HG03039 (cell line): ENCODE data around the gene FZR1.
"Not testable (repeated sequence)": the region's sequence is repeated elsewhere in the genome, so short reads cannot be mapped to it uniquely, and the experiment has no call there.

ENCODE experiments used
- ATAC-seq: cut with Tn5 transposase; IDR thresholded peaks from one replicate; pipeline ENCODE4 v1.9.1; 2021; ENCODE audit warnings: mild to moderate bottlenecking, moderate library complexity; ENCODE audit not compliant: unreplicated experiment

Gene FZR1

DNA sequence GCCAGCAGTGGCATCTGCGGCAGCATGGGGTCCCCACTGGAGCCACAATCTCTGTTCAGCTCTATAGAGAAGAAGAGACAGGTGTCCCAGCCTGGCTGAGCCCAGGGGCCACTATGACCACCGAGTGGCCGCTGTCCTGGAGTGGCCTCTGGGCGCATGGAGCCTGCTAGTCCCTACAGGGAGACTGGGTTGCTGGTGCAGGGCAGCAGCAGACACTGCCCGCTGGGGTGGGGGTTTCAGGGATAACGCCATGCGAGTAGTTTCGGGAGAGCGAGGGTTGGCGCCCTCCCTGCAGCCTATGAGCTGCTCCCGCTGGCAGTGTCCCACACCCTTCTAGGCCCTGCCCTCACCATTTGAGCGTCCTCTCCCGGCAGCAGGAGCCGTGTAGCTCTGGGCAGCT lies 22.0 kb downstream of the FZR1 start:
- ATAC-seq, result no peak

DNA sequence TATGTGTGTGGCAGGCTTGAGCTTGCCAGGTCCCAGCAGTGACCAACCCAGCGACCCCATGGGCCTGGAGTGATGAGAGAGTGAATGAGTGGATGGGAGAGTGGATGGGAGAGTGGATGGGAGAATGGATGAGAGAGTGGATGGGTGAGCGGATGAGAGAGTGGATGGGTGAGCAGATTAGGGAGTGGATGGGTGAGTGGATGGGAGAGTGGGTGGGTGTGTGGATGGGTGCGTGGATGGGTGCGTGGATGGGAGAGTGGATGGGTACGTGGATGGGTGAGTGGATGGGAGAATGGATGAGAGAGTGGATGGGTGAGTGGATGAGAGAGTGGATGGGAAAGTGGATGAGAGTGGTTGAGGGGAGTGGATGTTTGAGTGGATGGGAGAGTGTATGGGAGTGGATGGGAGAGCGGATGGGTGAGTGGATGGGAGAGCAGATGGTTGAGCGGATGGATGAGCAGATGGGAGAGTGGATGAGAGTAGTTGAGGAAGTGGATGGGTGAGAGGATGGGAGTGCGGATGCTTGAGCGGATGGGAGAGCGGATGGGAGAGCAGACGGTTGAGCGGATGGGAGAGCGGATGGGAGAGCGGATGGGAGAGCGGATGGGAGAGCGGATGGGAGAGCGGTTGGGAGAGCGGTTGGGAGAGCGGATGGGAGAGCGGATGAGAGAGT lies 22.6 kb downstream of the FZR1 start:
- ATAC-seq, result no peak

DNA sequence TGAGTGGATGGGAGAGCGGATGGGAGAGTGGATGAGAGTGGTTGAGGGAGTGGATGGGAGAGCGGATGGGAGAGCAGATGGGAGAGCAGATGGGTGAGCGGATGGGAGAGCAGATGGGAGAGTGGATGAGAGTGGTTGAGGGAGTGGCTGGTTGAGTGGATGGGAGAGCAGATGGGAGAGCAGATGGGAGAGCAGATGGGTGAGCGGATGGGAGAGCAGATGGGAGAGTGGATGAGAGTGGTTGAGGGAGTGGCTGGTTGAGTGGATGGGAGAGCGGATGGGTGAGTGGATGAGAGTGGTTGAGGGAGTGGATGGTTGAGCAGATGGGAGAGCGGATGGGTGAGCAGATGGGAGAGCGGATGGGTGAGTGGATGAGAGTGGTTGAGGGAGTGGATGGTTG lies 23.2 kb downstream of the FZR1 start:
- not testable (repeated sequence) for ATAC-seq

DNA sequence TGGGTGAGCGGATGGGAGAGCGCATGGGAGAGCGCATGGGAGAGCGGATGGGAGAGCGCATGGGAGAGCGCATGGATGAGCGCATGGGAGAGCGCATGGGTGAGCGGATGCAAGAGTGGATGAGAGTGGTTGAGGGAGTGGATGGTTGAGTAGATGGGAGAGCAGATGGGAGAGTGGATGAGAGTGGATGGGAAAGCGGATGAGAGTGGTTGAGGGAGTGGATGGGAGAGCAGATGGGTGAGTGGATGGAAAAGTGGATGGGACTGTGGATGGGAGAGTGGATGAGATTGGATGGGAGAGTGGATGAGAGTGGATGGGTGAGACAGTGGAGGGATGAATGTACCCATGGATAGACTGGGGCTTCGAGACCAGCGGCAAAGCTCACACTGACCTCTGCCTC lies 24.3 kb downstream of the FZR1 start:
- ATAC-seq, result no peak

DNA sequence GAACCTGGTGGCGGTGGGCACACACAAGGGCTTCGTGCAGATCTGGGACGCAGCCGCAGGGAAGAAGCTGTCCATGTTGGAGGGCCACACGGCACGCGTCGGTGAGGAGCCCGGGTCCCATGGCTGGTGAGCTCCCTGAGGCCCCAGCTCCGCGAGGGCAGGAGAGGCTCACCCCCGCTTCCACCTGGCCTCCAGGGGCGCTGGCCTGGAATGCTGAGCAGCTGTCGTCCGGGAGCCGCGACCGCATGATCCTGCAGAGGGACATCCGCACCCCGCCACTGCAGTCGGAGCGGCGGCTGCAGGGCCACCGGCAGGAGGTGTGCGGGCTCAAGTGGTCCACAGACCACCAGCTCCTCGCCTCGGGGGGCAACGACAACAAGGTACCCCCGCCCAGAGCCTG lies 25.6 kb downstream of the FZR1 start:
- ATAC-seq, result no peak

DNA sequence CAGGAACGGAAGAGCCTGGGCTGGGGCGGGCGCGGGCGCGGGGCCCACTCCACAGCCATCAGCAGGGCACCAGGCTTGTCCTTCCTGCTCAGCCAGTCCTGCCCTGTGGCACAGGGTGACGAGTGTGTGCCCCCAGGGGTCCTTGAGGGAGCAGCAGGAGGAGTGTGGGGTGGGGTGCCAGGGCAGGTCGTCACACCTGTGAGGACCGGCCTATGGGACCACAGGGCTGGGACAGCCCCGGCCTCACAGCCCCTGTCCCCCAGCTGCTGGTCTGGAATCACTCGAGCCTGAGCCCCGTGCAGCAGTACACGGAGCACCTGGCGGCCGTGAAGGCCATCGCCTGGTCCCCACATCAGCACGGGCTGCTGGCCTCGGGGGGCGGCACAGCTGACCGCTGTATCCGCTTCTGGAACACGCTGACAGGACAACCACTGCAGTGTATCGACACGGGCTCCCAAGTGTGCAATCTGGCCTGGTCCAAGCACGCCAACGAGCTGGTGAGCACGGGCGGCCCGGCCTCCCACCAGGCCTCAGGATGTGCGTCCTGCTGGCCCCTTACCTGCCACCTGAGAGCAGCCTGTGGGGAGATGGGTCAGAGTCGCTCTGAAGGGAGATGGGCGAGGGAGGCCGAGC lies 26.2 kb downstream of the FZR1 start:
- no peak for ATAC-seq

DNA sequence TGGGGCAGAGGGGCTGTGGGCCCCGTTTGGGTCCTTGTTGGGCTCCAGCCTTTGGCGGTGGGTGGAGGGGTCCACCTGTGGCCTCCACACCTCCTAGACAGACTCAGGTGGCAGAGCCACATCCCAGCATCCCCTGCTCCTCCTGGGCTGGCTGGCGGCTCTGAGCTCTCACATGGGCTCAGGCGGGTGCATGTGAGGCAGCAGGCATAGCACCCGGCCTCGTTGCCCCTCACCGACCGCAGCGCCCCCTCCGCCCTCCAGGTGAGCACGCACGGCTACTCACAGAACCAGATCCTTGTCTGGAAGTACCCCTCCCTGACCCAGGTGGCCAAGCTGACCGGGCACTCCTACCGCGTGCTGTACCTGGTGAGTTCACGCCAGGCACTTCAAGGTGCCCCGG lies 26.9 kb downstream of the FZR1 start:
- ATAC-seq, result no peak

DNA sequence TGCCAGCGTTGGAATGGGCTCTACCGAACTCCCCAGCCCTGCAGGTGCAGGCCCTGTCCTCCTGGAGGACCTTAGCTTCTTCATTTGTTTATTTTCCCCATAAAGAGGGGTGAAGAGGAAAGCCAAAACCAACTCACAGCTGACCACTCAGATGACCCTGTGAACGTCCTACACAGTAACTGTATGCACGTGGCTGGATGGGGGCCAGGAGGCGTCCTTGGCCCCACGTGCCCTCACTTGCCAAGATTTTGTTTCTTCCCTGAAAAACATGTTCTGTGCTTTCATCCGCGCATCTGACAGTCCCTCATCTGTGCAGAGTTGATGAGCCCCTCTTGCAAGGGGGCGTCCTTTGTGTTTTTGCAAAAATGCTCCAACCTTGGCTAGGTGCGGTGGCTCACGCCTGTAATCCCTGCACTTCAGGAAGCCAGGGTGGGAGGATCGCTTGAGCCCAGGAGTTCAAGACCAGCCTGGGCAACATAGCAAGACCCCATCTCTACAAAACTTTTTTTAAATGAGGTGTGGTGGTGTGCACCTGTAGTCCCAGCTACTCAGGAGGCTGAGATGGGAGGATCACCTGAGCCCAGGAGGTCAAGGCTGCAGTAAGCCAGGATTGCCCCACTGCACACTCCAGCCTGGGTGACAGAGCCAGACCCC lies 27.6 kb downstream of the FZR1 start:
- no peak for ATAC-seq

DNA sequence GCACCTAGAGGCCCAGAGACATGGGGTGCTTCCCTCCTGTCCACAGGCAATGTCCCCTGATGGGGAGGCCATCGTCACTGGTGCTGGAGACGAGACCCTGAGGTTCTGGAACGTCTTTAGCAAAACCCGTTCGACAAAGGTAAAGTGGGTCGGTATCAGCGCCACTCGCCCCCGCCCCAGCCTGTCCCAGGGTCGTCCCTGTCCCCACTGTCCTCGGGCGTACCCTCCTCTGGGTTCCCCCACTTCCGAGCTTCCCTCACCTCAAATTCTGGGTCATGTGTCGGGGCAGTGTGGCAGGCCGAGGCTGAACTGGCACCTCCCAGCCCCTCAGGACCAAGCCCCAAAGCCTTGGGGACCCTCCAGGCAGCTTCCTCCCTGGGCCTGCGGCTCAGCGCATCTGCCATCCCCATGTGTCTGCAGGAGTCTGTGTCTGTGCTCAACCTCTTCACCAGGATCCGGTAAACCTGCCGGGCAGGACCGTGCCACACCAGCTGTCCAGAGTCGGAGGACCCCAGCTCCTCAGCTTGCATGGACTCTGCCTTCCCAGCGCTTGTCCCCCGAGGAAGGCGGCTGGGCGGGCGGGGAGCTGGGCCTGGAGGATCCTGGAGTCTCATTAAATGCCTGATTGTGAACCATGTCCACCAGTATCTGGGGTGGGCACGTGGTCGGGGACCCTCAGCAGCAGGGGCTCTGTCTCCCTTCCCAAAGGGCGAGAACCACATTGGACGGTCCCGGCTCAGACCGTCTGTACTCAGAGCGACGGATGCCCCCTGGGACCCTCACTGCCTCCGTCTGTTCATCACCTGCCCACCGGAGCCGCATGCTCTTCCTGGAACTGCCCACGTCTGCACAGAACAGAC lies 28.5 kb downstream of the FZR1 start:
- ATAC-seq, result no peak

DNA sequence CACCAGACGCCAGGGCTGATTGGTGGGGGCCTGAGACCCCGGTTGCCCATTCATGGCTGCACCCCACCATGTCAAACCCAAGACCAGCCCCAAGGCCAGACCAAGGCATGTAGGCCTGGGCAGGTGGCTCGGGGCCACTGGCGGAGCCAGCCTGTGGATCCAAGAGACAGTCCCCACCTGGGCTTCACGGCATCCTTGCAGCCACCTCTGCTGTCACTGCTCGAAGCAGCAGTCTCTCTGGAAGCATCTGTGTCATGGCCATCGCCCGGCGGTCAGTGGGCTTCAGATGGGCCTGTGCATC lies 29.1 kb downstream of the FZR1 start:
- no peak for ATAC-seq

DNA sequence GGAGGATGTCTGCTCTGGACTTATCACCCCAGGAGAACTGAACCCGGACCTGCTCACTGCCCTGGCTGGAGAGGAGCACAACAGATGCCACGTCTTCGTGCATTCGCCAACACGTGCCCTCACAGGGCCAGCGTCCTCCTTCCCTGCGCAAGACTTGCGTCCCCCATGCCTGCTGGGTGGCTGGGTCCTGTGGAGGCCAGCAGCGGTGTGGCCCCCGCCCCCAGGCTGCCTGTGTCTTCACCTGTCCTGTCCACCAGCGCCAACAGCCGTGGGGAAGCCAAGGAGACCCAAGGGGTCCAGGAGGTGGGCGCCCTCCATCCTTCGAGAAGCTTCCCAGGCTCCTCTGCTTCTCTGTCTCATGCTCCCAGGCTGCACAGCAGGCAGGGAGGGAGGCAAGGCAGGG lies 29.5 kb downstream of the FZR1 start:
- ATAC-seq, result no peak

DNA sequence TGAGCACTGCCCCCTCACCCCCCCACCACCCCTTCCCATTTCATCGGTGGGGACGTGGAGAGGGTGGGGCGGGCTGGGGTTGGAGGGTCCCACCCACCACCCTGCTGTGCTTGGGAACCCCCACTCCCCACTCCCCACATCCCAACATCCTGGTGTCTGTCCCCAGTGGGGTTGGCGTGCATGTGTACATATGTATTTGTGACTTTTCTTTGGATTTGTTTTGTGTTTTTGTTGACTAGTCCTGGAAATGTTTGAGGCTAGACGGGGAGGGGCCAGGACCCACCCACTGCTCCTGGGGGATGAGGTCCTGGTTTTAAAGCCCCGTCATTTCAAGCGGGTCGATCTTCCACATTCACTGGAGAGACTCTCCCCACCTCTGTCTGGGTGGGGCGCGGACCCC lies 29.9 kb downstream of the FZR1 start:
- no peak for ATAC-seq

DNA sequence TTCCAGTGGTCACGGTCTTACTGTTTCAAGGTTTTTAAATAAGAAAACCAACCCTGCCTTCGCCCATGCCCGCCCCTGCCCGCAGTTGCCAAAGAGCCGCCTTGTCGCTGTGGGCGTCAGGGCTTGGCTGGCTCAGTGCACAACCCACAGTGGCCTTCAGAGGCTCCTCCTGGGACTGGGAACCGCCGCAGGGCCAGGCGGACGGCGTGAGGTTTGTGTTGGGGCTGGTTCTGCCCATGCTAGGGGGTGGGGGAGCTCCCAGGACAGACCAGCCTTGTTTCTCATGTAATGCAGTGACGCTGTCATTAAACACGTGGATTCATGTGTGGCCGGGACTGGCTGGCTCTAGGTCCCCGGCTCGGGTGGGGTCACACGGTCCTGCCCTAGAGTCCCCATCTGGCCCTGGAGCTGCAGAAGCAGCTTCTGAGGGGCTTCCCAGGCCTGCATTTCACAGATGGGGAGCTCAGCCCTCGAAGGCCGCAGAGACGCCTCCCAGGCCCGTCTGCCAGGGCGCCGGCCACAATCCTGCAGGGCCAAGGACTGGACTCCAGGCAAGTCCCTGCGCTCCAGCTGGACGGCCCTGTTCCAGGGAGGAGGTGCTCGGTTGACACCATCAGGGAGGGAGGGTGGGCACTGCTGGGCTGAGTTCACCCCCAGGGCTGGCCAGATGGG lies 30.5 kb downstream of the FZR1 start:
- no peak for ATAC-seq

DNA sequence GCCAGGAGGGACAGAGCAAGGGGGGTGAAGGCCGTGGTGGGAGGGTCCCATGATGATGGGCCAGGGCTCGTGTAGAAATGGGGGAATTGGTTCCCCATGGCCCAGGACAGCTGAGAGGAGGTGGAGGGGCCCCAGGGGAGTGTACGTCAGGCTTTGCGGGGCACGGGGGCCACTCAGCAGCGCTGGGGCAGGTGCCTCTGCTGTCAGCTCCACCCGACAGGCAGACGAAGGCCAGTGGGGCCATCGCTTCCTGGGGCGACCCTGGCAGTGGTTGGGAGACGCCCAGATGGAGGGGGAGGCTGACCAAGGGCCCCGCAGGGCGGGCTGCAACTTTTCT lies 31.0 kb downstream of the FZR1 start:
- ATAC-seq, result no peak

DNA sequence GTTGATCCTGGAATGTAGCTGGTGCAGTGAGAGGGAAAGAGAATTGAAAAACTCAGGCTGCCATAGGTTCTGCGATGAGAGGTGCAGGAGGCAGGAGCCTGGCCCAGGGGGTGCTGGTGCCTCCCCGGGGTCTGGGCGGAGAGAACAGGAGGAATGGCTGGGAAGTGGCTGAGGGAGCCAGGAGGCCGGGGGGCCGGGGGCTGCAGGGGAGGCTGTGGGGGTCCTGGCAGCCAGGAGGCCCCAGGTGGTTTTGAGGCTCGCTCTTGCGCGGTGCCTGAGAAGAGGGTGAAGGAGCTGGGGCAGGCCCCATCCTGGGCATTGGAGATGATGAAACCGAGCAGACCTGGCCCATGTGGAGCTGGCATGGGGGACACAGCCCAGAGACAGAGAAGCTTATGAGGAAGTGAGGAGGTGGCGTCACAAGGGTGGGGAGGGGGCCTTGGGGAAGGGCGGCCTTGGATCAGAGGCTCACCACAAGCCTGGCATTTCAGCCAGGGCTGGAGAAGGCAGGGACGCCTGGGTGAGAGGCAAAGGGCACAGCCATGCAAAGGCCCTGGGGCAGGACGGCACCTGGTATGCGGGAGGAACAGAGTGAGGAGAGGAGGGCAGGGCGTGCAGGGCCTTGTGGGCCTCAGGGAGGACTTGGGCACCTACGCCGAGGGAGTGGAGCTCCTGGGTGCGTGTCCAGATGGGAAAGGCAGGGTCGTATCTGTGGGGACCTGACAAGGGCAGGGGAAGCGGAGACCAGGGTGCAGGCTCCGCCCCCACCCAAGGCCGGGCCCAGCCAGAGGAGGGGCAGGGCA lies 31.5 kb downstream of the FZR1 start:
- ATAC-seq, result no peak

DNA sequence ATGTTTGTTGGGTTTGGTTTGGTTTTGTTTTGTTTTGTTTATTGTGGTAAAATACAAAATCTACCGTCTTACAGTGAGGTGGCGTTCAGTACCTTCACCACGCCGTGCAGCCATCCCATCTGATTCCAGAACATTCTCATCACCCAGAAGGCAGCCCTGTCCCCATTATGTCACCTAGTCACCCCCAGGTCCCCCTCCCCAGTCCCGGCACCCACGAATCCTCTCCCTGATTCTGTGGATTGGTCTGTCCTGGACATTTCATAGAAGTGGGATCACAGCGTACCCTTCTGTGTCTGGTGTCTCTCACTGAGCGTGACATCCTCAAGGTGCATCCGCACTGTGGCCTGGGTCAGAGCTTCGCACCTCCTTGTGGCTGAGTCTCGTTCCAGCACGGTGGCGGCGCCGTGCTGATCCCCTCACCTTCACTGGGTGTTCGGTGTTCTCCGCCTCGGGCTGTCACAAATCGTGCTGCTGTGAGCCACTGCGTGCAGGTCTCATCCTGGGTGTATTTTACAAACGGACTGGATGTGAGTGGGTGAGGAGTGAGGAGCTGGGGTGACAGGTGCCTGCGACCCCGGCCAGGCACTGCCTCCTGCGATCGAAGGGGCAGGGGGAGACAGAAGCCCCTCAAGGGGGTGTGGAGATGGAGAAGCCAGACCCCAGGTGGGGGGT lies 32.3 kb downstream of the FZR1 start:
- no peak for ATAC-seq

DNA sequence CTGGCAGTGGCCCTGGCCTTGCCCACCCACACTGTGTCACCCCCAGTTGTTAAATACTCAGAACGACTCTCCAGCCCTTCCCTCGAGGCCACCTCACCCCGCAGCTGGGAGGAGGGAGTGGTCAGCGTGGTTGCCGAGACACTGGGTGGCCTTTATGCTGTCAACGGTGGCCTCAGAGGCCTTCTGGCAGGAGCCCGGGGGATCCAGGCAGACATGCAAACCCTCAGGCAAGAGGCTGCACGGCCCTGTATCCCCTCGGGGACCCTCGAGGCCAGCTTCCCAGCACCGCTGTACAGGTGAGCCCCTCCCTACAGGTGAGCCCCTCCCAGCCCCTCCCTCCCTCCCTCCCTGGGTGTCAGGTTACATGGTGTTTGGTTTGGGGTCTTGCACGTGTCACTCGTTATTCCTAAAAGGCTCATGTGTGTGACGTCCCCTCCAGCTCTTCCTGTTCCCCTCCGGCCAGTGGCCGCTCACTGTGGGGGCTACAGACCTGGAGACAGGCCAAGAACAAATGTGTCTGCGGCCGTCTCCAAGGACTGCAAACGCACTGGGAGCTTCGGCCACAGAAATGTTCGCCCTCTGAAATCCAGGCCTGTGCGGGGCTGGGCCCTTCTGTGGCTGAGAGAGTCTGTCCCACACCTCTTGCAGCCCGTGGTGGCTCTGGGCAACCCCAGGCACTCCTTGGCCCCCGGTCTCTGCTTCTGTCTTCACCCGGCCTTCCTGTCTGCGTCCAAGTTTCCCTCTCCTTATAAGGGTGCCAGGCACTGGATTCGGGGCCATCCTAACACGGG lies 33.0 kb downstream of the FZR1 start, which contains the start of gene TEKTIP1:
Gene TEKTIP1, plus strand, starts transcription at position 210 of the 791 bp plus-strand sequence. Its CDS starts 4 bp downstream, at position 214.
- ATAC-seq, result no peak

DNA sequence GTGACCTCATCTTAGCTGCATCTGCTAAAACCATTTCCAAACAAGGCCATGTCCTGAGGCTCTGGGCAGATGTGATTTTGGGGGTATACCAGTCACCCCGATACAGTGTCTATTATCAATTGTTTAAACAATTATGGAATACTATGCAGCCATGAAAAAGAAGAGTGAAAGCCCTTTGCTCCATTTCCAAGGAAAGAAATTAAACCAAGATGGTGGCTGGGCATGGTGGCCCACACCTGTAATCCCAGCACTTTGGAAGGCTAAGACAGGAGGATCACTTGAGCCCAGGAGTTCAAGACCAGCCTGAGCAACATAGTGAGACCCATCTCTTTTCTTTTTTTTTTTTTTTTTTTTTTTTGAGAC lies 33.6 kb downstream of the FZR1 start:
- no peak for ATAC-seq
